ENCODE measurements around the gene MRPS15. TPM values are rescaled to one million over a fixed set of nuclear protein-coding genes. Genes with fewer than 3 reads are reported as not detected.
A peak's percentile ranks its signal among the peaks of the same experiment; 100 is the strongest.

Gene MRPS15
- total RNA-seq, 1 experiment from 2014 or later = 113 TPM

DNA sequence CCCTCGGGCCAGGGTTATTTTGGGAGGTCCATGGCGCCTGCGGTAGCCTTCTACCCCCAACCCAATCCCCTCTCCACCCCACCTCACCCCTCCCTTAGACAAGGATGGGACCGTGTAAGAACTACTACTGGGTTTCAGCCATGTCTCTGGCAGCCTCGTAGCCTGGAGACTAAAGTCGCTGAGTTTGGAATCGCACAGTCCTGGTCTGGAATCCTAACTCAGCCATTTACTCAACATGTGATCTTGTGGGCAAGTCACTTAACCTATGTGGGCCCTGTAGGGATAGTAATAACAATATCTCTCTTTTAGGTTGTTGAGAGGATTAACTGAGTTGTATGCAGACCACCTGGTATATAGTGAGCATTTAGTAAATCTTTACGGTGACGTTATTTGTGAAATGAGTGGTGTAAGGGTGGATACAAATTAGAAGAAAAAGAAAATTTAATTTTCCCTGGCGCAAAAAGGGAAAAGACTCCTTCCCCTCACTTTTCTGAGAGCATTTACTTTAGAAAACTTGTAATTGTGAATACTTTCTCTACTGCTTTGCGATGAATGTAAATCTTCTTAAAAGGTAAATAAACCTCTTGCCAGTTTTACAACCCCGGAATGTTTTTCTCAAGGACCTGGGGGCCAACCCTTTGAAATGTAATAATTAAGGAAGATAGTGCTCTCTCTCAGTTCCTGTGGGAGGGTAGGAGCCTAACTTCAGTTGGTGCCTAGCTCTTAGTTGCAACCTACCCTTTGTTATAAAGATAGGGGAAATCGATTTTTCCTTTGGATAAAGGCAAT lies 615 bp upstream of the MRPS15 start:
- intact Hi-C loops (cut with micrococcal nuclease; ENCODE audit: unreplicated experiment) = no loop called here
- TSS peak; percentile 99 for BruUV-seq (replicated peaks)
- Histone ChIP-seq H3K4me1 (ENCODE audit: control insufficient read depth, insufficient read depth, low read length) (peaks cover 8% of the 10 kb centered on the region), H3K27me3 (ENCODE audit: control insufficient read depth, insufficient read depth, low read length) (no peaks in the 10 kb centered on the region), H3K27ac (ENCODE audit: low read length) (peak overlapping the region; percentile 91), H3K9me3 (ENCODE audit: control insufficient read depth, insufficient read depth, low read depth, low read length) (no peaks in the 10 kb centered on the region), H3K36me3 (ENCODE audit: control insufficient read depth, insufficient read depth, low read length) (peaks cover 8% of the 10 kb centered on the region), H3K4me3 (ENCODE audit: low read depth in 2 of 2, low read length in 2 of 2) (peak overlapping the region; percentile 93 to 99)
- TF ChIP-seq POLR2AphosphoS5 (IDR thresholded peaks at IDR 0.05; ENCODE audit: low read depth, low read length) = no peak
- TF ChIP-seq, protein P1, sequence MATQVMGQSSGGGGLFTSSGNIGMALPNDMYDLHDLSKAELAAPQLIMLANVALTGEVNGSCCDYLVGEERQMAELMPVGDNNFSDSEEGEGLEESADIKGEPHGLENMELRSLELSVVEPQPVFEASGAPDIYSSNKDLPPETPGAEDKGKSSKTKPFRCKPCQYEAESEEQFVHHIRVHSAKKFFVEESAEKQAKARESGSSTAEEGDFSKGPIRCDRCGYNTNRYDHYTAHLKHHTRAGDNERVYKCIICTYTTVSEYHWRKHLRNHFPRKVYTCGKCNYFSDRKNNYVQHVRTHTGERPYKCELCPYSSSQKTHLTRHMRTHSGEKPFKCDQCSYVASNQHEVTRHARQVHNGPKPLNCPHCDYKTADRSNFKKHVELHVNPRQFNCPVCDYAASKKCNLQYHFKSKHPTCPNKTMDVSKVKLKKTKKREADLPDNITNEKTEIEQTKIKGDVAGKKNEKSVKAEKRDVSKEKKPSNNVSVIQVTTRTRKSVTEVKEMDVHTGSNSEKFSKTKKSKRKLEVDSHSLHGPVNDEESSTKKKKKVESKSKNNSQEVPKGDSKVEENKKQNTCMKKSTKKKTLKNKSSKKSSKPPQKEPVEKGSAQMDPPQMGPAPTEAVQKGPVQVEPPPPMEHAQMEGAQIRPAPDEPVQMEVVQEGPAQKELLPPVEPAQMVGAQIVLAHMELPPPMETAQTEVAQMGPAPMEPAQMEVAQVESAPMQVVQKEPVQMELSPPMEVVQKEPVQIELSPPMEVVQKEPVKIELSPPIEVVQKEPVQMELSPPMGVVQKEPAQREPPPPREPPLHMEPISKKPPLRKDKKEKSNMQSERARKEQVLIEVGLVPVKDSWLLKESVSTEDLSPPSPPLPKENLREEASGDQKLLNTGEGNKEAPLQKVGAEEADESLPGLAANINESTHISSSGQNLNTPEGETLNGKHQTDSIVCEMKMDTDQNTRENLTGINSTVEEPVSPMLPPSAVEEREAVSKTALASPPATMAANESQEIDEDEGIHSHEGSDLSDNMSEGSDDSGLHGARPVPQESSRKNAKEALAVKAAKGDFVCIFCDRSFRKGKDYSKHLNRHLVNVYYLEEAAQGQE (IDR thresholded peaks at IDR 0.05; ENCODE audit: insufficient read depth in 1 of 2, low read depth in 2 of 2, low read length in 1 of 2) = no peak
- no peak for TF ChIP-seq SIN3A (IDR thresholded peaks at IDR 0.05; ENCODE audit: borderline replicate concordance, insufficient read depth, low read depth, low read length)
- TF ChIP-seq, protein P2, sequence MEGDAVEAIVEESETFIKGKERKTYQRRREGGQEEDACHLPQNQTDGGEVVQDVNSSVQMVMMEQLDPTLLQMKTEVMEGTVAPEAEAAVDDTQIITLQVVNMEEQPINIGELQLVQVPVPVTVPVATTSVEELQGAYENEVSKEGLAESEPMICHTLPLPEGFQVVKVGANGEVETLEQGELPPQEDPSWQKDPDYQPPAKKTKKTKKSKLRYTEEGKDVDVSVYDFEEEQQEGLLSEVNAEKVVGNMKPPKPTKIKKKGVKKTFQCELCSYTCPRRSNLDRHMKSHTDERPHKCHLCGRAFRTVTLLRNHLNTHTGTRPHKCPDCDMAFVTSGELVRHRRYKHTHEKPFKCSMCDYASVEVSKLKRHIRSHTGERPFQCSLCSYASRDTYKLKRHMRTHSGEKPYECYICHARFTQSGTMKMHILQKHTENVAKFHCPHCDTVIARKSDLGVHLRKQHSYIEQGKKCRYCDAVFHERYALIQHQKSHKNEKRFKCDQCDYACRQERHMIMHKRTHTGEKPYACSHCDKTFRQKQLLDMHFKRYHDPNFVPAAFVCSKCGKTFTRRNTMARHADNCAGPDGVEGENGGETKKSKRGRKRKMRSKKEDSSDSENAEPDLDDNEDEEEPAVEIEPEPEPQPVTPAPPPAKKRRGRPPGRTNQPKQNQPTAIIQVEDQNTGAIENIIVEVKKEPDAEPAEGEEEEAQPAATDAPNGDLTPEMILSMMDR (IDR thresholded peaks at IDR 0.05) = no peak
- no peak for TF ChIP-seq TCF7L2 (IDR thresholded peaks at IDR 0.05; ENCODE audit: low read depth, low read length)
- ChIA-PET POLR2A (no interaction called here), CTCF (no interaction called here)
- in situ Hi-C loops (cut with HindIII; ENCODE audit: low pct_unique_long_range_greater_than_20kb, low sequenced_read_pairs) = no loop called here
- ATAC-seq = peak; percentile 69
- DNase-seq (ENCODE audit: low read depth, low spot score) = peak; percentile 15

GRCh38 chr1:36463463-36463802 lies 751 bp downstream of the MRPS15 start:
- H3K27ac ChIP-seq (ENCODE audit: low read length) = peak overlapping the region; percentile 91
- DNase-seq (ENCODE audit: low read depth, low spot score) (no peak), ATAC-seq (peak; percentile 8; the same call in 1 of the 2 replicates)
- peak overlapping the region; percentile 93 to 99 for H3K4me3 ChIP-seq (ENCODE audit: low read depth in 2 of 2, low read length in 2 of 2)
- intact Hi-C loops (cut with micrococcal nuclease; ENCODE audit: unreplicated experiment) (no loop called here), in situ Hi-C loops (cut with HindIII; ENCODE audit: low pct_unique_long_range_greater_than_20kb, low sequenced_read_pairs) (no loop called here)
- BruUV-seq (replicated peaks) = no TSS peak
- no peaks in the 10 kb centered on the region for H3K9me3 ChIP-seq (ENCODE audit: control insufficient read depth, insufficient read depth, low read depth, low read length)
- H3K27me3 ChIP-seq (ENCODE audit: control insufficient read depth, insufficient read depth, low read length) = no peaks in the 10 kb centered on the region
- peaks cover 8% of the 10 kb centered on the region for H3K36me3 ChIP-seq (ENCODE audit: control insufficient read depth, insufficient read depth, low read length)
- ChIA-PET POLR2A (no interaction called here), CTCF (no interaction called here)
- TF ChIP-seq, protein P1 (IDR thresholded peaks at IDR 0.05; ENCODE audit: insufficient read depth in 1 of 2, low read depth in 2 of 2, low read length in 1 of 2) = no peak
- TF ChIP-seq, protein P2 (IDR thresholded peaks at IDR 0.05) = no peak
- TF ChIP-seq POLR2AphosphoS5 (IDR thresholded peaks at IDR 0.05; ENCODE audit: low read depth, low read length) (no peak), TCF7L2 (IDR thresholded peaks at IDR 0.05; ENCODE audit: low read depth, low read length) (no peak), SIN3A (IDR thresholded peaks at IDR 0.05; ENCODE audit: borderline replicate concordance, insufficient read depth, low read depth, low read length) (no peak)
- H3K4me1 ChIP-seq (ENCODE audit: control insufficient read depth, insufficient read depth, low read length) = peaks cover 8% of the 10 kb centered on the region
